CD4-positive, alpha-beta T cell treated with Interleukin-15 for 4 hours (primary cell): ENCODE data around the gene SLC1A1.

Experiments
- DNase-seq: peaks from one replicate; pipeline ENCODE4 v3.0.0-alpha.2; 2020; ENCODE audit warnings: low spot score

The SLC1A1 gene

GRCh38 chr9:4489919-4490704, at the start of gene SLC1A1:
Gene SLC1A1, plus strand, starts transcription at chr9:4490468. Its CDS starts 212 bp downstream, at chr9:4490680.
- DNase-seq: no peak

DNA sequence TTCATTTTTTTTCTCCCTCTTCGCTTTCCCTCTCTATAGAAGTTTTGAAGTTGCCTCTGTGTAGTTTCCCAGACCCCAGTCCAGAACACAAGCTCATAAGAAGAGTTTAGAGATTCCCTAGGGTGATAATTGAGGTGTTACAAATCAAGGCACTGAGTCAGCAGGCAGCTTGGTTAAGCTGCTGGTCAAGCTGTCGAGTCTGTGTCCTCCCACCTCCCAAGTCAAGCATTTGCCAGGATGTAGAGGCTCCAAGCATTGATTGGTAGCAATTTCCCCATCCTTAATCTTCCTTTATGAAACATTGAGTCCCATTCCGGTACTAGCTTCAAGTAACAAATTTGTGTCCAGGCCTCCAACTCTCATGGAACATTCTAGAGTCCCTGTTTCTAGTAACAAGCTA, 47.5 kb upstream of the SLC1A1 start:
- DNase-seq: no peak

DNA sequence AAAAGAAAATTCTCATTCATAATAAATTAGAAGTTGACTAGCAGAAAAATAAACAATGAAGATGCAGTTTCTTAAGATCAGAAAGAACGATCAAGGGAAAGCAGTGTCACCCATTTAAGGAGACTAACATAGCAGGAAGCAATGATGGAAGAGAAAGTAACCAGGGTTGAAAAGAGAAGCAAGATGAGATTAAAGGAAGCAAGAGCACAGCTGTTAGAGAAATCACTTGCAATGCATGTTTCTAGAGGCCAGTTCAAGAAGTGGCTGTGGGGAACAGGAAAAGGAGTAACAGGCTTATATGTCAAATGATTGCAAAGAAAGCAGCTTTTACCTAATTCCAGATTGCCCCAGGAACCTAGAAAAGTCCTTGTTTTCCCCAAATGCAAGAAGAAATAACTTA, 46.8 kb upstream of the SLC1A1 start:
- DNase-seq: no peak

- DNase-seq: no peak
Observed at GRCh38 chr9:4461437-4461836, 28.8 kb upstream of the SLC1A1 start.

DNA sequence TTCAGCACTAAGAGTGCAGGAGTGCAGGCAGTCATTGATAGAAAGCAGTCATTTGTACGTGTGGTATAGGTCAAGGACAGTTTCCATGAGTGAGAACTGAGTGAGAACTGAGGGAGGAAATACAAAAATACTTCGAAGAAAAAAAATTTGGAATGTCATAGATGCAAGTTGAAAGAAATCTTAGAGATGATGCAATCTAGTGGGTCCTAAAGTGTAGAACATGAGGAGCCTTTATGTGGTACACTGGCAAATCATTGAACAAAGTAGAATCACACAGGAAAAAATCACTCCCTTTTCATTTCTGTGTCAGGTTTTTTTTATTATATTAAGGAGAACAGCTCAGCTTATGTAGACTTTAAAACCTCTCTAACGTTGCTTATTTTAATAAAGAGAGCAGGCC, 26.4 kb upstream of the SLC1A1 start:
- DNase-seq: no peak

GRCh38 chr9:4464911-4465513, 25.3 kb upstream of the SLC1A1 start:
- no peak for DNase-seq

DNA sequence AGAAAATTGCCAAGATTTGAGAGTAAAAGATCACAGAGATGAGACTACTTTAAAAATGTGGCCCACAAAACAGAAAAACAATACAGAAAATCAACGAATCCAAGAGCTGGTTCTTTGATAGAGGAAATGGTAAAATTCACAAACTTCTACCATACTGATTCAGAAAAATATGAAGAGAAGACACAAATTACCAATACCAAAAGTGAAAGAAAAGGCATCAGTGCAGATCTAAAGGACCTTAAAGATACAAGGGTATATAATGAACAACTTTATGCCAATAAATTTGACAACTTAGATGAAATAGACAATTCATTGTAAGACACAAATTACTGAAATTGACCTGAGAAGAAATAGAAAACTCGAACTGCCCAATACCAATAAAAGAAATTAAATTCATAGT, 24.4 kb upstream of the SLC1A1 start:
- no peak for DNase-seq

- DNase-seq: no peak
Observed at GRCh38 chr9:4475301-4475700, 15.0 kb upstream of the SLC1A1 start.

GRCh38 chr9:4486176-4486575, 4.1 kb upstream of the SLC1A1 start:
- no peak for DNase-seq

GRCh38 chr9:4489562-4489918, 728 bp upstream of the SLC1A1 start:
- DNase-seq: no peak

GRCh38 chr9:4490705-4491625, 697 bp downstream of the SLC1A1 start:
- no peak for DNase-seq

GRCh38 chr9:4491626-4491975, 1.3 kb downstream of the SLC1A1 start:
- no peak for DNase-seq

DNA sequence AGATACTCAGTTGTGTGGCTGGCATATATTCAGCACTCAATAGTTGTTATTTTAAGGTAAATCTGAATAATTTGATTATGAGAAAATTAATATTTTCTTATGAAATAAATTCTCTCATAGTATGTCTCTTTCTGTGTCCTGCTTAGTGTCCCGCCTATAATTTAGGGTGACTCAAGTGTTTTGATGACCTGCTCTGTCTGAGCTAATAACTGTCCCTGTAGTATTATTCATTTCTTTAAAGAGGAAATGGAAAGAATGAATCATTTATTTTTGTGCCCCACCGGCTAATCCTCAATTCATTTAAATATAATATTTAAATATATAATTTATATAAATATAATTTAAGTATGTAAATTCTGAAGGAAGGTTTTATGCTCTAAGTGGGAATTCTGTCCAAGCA, 4.1 kb downstream of the SLC1A1 start:
- DNase-seq: no peak

- DNase-seq: no peak
Observed at GRCh38 chr9:4494806-4495205, 4.5 kb downstream of the SLC1A1 start.

DNA sequence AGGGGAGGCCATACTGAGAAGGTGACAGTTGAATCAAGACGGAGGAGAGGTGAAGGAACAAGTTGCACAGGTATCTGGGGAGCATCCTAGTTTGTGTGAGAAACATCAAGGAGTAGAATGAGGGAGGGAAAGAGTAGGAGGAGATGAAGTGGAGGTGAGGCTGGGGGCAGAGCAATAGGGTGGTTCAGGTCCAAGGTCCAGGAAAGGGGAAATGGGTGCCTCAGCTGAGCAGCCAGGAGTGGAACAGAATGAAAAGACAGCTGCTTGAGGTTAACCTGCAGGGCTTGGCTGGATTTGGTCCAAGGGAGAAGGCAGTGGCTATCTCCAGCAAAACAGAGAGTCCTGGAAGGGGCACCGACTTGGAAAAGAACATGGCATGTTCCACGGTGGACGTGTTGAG, 5.3 kb downstream of the SLC1A1 start:
- DNase-seq: no peak

DNA sequence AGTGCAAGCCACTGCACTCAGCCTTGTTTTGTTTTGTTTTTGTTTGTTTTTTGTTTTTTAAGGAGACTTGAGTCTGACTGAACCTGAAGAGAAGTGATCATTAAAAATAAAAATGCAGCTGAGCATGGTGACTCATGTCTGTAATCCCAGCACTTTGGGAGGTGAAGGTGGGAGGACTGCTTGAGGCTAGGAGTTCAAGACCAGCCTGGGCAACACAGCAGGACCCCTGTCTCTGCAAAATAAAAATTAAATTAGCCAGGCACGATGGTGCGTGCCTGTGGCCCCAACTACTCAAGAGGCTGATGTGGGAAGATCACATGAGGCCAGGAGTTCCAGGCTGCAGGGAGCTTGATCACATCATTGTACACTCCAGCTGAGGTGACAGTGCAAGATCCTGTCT, 6.2 kb downstream of the SLC1A1 start:
- DNase-seq: no peak

DNA sequence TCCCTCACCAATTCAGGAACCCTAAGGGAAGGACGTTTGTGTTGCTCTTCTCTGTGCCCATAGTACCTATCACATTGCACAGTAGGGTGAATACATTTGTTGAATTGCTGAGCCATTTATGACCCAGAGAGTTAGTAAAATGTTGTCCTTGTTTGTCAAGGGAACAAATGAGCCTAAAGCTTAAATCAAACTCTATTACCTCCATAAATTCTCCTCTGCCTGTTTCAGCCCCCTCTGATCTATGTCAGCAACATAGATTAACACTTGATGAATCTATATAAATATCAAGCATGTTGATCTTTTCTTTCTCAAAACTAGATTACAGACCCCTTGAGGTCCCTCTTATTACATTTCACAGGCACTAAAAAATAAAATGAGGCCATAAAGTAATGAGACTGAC, 7.1 kb downstream of the SLC1A1 start:
- no peak for DNase-seq

DNA sequence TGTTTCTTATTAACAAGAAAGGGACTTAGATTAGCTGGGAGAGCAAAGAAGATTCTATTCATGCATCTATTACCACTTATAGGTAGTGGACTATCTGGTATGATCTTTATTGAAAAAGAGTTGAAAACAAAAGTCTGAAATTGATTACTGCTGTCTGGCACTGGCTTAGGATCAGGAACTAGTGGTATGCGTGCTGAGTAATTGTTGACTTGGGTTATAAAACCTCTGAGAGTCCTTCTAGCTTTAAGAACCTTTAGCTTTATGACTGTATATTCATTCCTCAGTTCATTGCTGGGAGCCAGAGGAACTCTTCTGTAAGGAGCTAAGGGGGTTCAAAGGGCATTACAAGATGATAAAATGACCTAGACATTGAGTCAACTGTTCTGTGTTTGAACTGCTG, 7.6 kb downstream of the SLC1A1 start:
- DNase-seq: no peak

- DNase-seq: no peak
Observed at GRCh38 chr9:4499917-4500316, 9.6 kb downstream of the SLC1A1 start.

- DNase-seq: no peak
Observed at GRCh38 chr9:4501147-4501507, 10.9 kb downstream of the SLC1A1 start.

DNA sequence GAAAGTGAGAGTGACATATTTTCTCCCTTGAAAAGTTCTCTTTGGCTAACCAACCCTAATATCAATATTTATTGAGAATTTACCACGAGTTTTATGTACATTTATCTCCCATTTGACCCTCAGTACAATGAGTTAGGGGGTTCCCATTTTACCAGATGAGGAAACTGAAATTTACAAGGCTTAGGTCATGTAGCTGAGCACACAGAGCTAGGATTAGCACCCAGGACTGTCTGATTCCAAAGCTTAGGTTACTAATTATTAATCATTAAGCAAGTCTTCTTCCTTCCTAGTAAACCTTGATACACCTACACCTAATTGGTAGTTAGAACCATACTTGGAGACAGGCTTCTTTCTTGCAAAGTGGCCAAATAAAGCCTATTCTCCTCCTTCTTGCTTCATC, 12.2 kb downstream of the SLC1A1 start:
- no peak for DNase-seq

DNA sequence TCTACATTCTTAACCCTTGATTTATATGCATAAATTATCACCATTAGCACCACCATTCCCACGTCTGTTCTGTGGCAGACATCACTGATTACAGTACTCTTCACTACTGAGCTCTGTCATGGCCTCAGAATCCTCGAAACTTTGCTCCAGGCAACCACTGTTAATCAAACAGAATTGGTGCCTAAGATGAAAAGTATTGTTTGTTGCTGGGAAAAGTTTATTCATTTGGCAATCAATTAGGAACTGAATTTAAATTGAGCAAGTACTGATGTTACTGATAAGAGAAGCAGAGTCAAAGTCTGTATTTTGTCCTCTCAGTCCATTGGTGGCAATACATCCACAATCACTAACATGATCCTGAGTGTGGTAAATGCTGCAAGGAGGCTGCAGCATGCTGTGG, 12.8 kb downstream of the SLC1A1 start:
- DNase-seq: no peak

DNA sequence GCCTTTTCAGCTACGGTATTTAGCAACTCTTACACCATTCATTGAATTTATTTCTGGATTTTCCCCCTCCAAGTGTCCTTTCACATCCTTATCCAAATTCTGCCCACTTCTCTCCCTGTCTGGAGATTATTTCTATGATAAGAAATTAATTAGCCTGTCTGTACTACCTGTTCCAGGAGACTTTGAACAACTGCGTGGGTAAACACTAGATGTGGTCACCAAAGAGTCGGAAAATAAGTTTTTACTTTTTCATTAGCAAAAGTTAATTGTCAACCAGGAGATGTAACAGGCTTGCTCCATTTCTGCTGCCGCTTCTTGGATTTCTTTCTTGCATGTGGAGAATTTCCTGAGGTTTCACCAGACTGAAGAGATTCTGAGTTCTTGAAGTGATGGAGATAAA, 14.0 kb downstream of the SLC1A1 start:
- DNase-seq: no peak
